OCI-LY3 (cell line): ENCODE data around the gene PXDN.

Source experiments
- H2AFZ ChIP-seq: fragments of 200-600, 300-600 bp; shearing (Covaris generic); 2 replicates; pipeline ENCODE4 v1.6.0; 2014; ENCODE audit warnings: antibody characterized with exemption, low read depth, low read length
- H3K27ac ChIP-seq: fragments of 200-600, 300-600 bp; sonication (generic); 2 replicates; pipeline ENCODE4 v1.5.1; 2014; ENCODE audit warnings: mild to moderate bottlenecking, low read length, moderate library complexity, mixed read lengths
- H3K27me3 ChIP-seq: fragments of 200-600, 300-600 bp; sonication (generic); 2 replicates; pipeline ENCODE4 v1.6.1; 2014; ENCODE audit warnings: low read depth, low read length, mixed read lengths
- H3K36me3 ChIP-seq: fragments of 200-600, 300-600 bp; sonication (generic); replicated peaks from 2 replicates; pipeline ENCODE3; 2014; ENCODE audit warnings: low read depth, low read length, mixed read lengths
- H3K4me1 ChIP-seq: fragments of 300-600, 200-600 bp; sonication (generic); 2 replicates; pipeline ENCODE4 v1.6.1; 2014; ENCODE audit warnings: low read length, mixed read lengths
- H3K4me2 ChIP-seq: fragments of 200-600, 300-600 bp; sonication (generic); 2 replicates; pipeline ENCODE4 v1.6.1; 2014; ENCODE audit warnings: low read length, mixed read lengths
- H3K4me3 ChIP-seq: fragments of 300-600, 200-600 bp; sonication (generic); 2 replicates; pipeline ENCODE4 v1.5.1; 2014; ENCODE audit warnings: antibody characterized with exemption, mild to moderate bottlenecking, low read length, moderate library complexity
- H3K79me2 ChIP-seq: fragments of 300-600, 200-600 bp; shearing (Covaris generic); 2 replicates; pipeline ENCODE4 v1.6.1; 2014; ENCODE audit warnings: mild to moderate bottlenecking, low read length, mixed read lengths
- H3K9ac ChIP-seq: fragments of 300-600, 200-600 bp; shearing (Covaris generic); 2 replicates; pipeline ENCODE4 v1.6.0; 2014; ENCODE audit warnings: mild to moderate bottlenecking, low read length, moderate library complexity
- H3K9me3 ChIP-seq: fragments of 200-600, 300-600 bp; shearing (Covaris generic); 2 replicates; pipeline ENCODE4 v1.6.1; 2014; ENCODE audit warnings: low read length, mixed read lengths; ENCODE audit not compliant: insufficient read depth
- H4K20me1 ChIP-seq: fragments of 200-600, 300-600 bp; sonication (generic); 2 replicates; pipeline ENCODE4 v1.6.1; 2016; ENCODE audit warnings: low read length, mixed read lengths; ENCODE audit not compliant: insufficient read depth
- CTCF ChIP-seq: fragments of 200-600, 300-600 bp; sonication (generic); IDR thresholded peaks from 2 replicates; pipeline ENCODE4 v1.5.1; 2014; ENCODE audit warnings: antibody characterized with exemption, low read length, low read depth
- EZH2phosphoT487 ChIP-seq: fragments of 200-600 bp; shearing (Covaris generic); IDR thresholded peaks from 2 replicates; pipeline ENCODE4 v1.6.1; 2018; ENCODE audit warnings: antibody characterized with exemption, mixed run types, low read depth

Gene PXDN

GRCh38 chr2:1728821-1729220 lies 15.5 kb downstream of the PXDN start:
- no peak overlapping the region for H3K4me3 ChIP-seq
- no peak overlapping the region for H3K27ac ChIP-seq
- no peaks in the 10 kb centered on the region; the same call in 1 of the 2 replicates for H3K27me3 ChIP-seq
- no peak overlapping the region for H2AFZ ChIP-seq
- no peak overlapping the region for H3K9ac ChIP-seq
- H3K79me2 ChIP-seq = no peaks in the 10 kb centered on the region
- H3K4me1 ChIP-seq = no peaks in the 10 kb centered on the region
- no peaks in the 10 kb centered on the region for H4K20me1 ChIP-seq
- H3K9me3 ChIP-seq = no peaks in the 10 kb centered on the region
- H3K36me3 ChIP-seq = no peaks in the 10 kb centered on the region
- H3K4me2 ChIP-seq = no peak overlapping the region
- TF ChIP-seq CTCF (no peak), EZH2phosphoT487 (no peak)

GRCh38 chr2:1727796-1728474 lies 16.4 kb downstream of the PXDN start:
- no peak overlapping the region for H3K27ac ChIP-seq
- peaks cover 3% of the 10 kb centered on the region for H3K27me3 ChIP-seq
- H3K4me2 ChIP-seq = no peak overlapping the region
- H3K4me1 ChIP-seq = no peaks in the 10 kb centered on the region
- no peaks in the 10 kb centered on the region for H3K79me2 ChIP-seq
- H3K36me3 ChIP-seq = no peaks in the 10 kb centered on the region
- H3K9ac ChIP-seq = no peak overlapping the region
- no peak for TF ChIP-seq CTCF
- no peak for TF ChIP-seq EZH2phosphoT487
- no peak overlapping the region for H3K4me3 ChIP-seq
- H4K20me1 ChIP-seq = no peaks in the 10 kb centered on the region
- H3K9me3 ChIP-seq = no peaks in the 10 kb centered on the region
- H2AFZ ChIP-seq = no peak overlapping the region

GRCh38 chr2:1727101-1727771 lies 17.1 kb downstream of the PXDN start:
- H3K79me2 ChIP-seq = no peaks in the 10 kb centered on the region
- H3K4me1 ChIP-seq = no peaks in the 10 kb centered on the region

More at GRCh38 chr2:1727101-1727771, 17.1 kb downstream of the PXDN start:
- Histone ChIP-seq H3K27ac (no peak overlapping the region), H4K20me1 (no peaks in the 10 kb centered on the region), H3K4me3 (no peak overlapping the region), H2AFZ (no peak overlapping the region), H3K9me3 (no peaks in the 10 kb centered on the region), H3K27me3 (peaks cover 8% of the 10 kb centered on the region), H3K4me2 (no peak overlapping the region), H3K36me3 (no peaks in the 10 kb centered on the region), H3K9ac (no peak overlapping the region)
- TF ChIP-seq EZH2phosphoT487 (no peak), CTCF (no peak)
